OCI-LY3 (cell line): Measurements from ENCODE around the gene TMEM132D.

Experiments used
- CTCF ChIP-seq: fragments of 200-600, 300-600 bp; sonication (generic); IDR thresholded peaks from 2 replicates; pipeline ENCODE4 v1.5.1; 2014; ENCODE audit warnings: antibody characterized with exemption, low read length, low read depth
- EZH2phosphoT487 ChIP-seq: fragments of 200-600 bp; shearing (Covaris generic); IDR thresholded peaks from 2 replicates; pipeline ENCODE4 v1.6.1; 2018; ENCODE audit warnings: antibody characterized with exemption, mixed run types, low read depth

- no peak for TF ChIP-seq CTCF
- no peak for TF ChIP-seq EZH2phosphoT487
Measured at GRCh38 chr12:129606239-129606638, 297.6 kb downstream of the TMEM132D start.
